K562 (cell line): Measurements from ENCODE around the gene PHF11. TPM values are rescaled to one million over a fixed set of nuclear protein-coding genes. Genes with fewer than 3 reads are reported as not detected.

Source experiments
- ATAC-seq: fragments of 200-7000 bp; cut with Tn5 transposase; 3 replicates; pipeline ENCODE4 v1.9.1; 2020; ENCODE audit warnings: moderate library complexity
- BruUV-seq: library from RNA; stranded (reverse); fragments of 400-500 nt; replicated peaks from 2 replicates; lab custom pipeline; 2021; lab: Mats Ljungman, UMichigan
- CTCF ChIA-PET: fragments of 300-600 bp; formaldehyde crosslinking; extraction: SDS; loops from one replicate; lab custom pipeline; 2021; ENCODE audit warnings: low intra/inter-chr PET ratio; lab: Yijun Ruan, JAX
- POLR2A ChIA-PET: fragments of 300-600, 350-650 bp; sonication (Branson Sonifier 250); formaldehyde crosslinking; extraction: SDS; loops from one replicate; lab custom pipeline; 2021; ENCODE audit warnings: antibody characterized with exemption, inconsistent platforms; lab: Yijun Ruan, JAX
- DNase-seq, 4 experiments: peaks; one replicate each; pipeline versions ENCODE4 v3.0.0 to v3.0.0-alpha.2; 2011 to 2018; ENCODE audit warnings: low spot score in 3 of 4, mixed read lengths in 3 of 4; ENCODE audit errors: extremely low read depth in 1 of 4
- FAIRE-seq: peaks from 2 replicates; lab custom pipeline; 2011; peaks lifted over from hg19 to GRCh38; lab: Jason Lieb, UNC
- H2AFZ ChIP-seq: 2 replicates; pipeline ENCODE4 v1.6.0; 2011; ENCODE audit warnings: low read depth, low read length, control low read depth, inconsistent platforms
- H3K27ac ChIP-seq: fragments of 200-600 bp; 3 replicates; pipeline ENCODE4 v1.8.0; 2011; ENCODE audit warnings: low read depth, mild to moderate bottlenecking, control low read depth, inconsistent platforms, low read length, moderate library complexity, mixed read lengths; ENCODE audit errors: extremely low read depth
- H3K27me3 ChIP-seq, 2 experiments: fragments of 300-600 bp in 1 of 2; 2 replicates in 1 of 2; 3 replicates in 1 of 2; pipeline versions ENCODE4 v1.6.0 to v1.8.0; 2011; ENCODE audit warnings: inconsistent platforms in 2 of 2, low read length in 2 of 2, mild to moderate bottlenecking in 1 of 2, mixed read lengths in 1 of 2, moderate library complexity in 1 of 2; ENCODE audit not compliant: control insufficient read depth in 2 of 2, insufficient read depth in 2 of 2
- H3K36me3 ChIP-seq: fragments of 300-600 bp; 3 replicates; pipeline ENCODE4 v1.8.0; 2011; ENCODE audit warnings: mild to moderate bottlenecking, low read length, inconsistent platforms; ENCODE audit not compliant: control insufficient read depth, insufficient read depth
- H3K4me1 ChIP-seq, 2 experiments: fragments of 200-600 bp in 1 of 2; replicated peaks in 1 of 2; 2 replicates in 1 of 2; 3 replicates in 1 of 2; pipeline versions ENCODE4 v1.5.1 to v1.8.0; 2011; ENCODE audit warnings: inconsistent platforms in 2 of 2, low read length in 2 of 2, mild to moderate bottlenecking in 1 of 2, mixed read lengths in 1 of 2, moderate library complexity in 1 of 2; ENCODE audit not compliant: control insufficient read depth in 2 of 2, insufficient read depth in 2 of 2
- H3K4me2 ChIP-seq: 2 replicates; pipeline ENCODE4 v1.6.1; 2011; ENCODE audit warnings: low read length, control low read depth, inconsistent platforms, mixed read lengths; ENCODE audit not compliant: insufficient read depth
- H3K4me3 ChIP-seq: fragments of 200-600 bp; sonication (generic), shearing (Covaris generic); 2 replicates; pipeline ENCODE4 v1.5.1; 2016; ENCODE audit warnings: control low read depth, inconsistent platforms
- H3K79me2 ChIP-seq: fragments of 200-600 bp; 3 replicates; pipeline ENCODE4 v1.8.0; 2011; ENCODE audit warnings: low read length, inconsistent platforms; ENCODE audit not compliant: control insufficient read depth, insufficient read depth
- H3K9ac ChIP-seq, 2 experiments: 2 replicates each; pipeline versions ENCODE4 v1.6.0 to v1.6.1; 2011; ENCODE audit warnings: low read depth in 2 of 2, low read length in 2 of 2, control low read depth in 1 of 2, inconsistent platforms in 1 of 2, mild to moderate bottlenecking in 1 of 2, mixed read lengths in 1 of 2; ENCODE audit not compliant: insufficient read depth in 1 of 2
- H3K9me1 ChIP-seq: one replicate; pipeline ENCODE4 v1.6.0; 2011; ENCODE audit warnings: inconsistent platforms, mild to moderate bottlenecking, low read length, moderate library complexity; ENCODE audit not compliant: control insufficient read depth, insufficient read depth
- H3K9me3 ChIP-seq: replicated peaks from 2 replicates; pipeline ENCODE4 v1.5.1; 2011; ENCODE audit warnings: low read depth, low read length, inconsistent platforms; ENCODE audit not compliant: control insufficient read depth, insufficient read depth
- H4K20me1 ChIP-seq: replicated peaks from 2 replicates; pipeline ENCODE4 v1.6.1; 2011; ENCODE audit warnings: low read length, inconsistent platforms, mixed read lengths; ENCODE audit not compliant: control insufficient read depth, insufficient read depth
- ARHGAP35 ChIP-seq: fragments of 450-650 bp; IDR thresholded peaks from 2 replicates; pipeline ENCODE4 v1.6.1; 2018; ENCODE audit not compliant: partially characterized antibody
- BCOR ChIP-seq: fragments of 450-650 bp; IDR thresholded peaks from 2 replicates; pipeline ENCODE4 v1.6.1; 2016
- ELF1 ChIP-seq: fragments of 200-800 bp; sonication (Bioruptor generic); IDR thresholded peaks from 2 replicates; pipeline ENCODE4 v1.6.1; 2016; ENCODE audit warnings: missing genetic modification characterization, missing compliant biosample characterization
- GMEB1 ChIP-seq: fragments of 250-450 bp; sonication (Bioruptor Pico); IDR thresholded peaks from 2 replicates; pipeline ENCODE4 v1.4.0; 2020; ENCODE audit warnings: mild to moderate bottlenecking
- MBD2 ChIP-seq: sonication (generic); IDR thresholded peaks from 2 replicates; pipeline ENCODE4 v1.6.1; 2016; ENCODE audit warnings: low read depth, borderline replicate concordance
- MCM3 ChIP-seq: fragments of 450-650 bp; IDR thresholded peaks from 2 replicates; pipeline ENCODE4 v1.6.1; 2016
- MEIS2 ChIP-seq: fragments of 450-650 bp; IDR thresholded peaks from 2 replicates; pipeline ENCODE4 v1.6.1; 2014; ENCODE audit warnings: mild to moderate bottlenecking; ENCODE audit not compliant: partially characterized antibody
- MTA1 ChIP-seq: fragments of 450-650 bp; IDR thresholded peaks from 2 replicates; pipeline ENCODE4 v1.6.1; 2017; ENCODE audit warnings: borderline replicate concordance
- SMARCA5 ChIP-seq: fragments of 450-650 bp; IDR thresholded peaks from 2 replicates; pipeline ENCODE4 v1.6.1; 2016
- SRSF7 ChIP-seq: fragments of 200-400 bp; formaldehyde crosslinking; optimal IDR thresholded peaks from 2 replicates; pipeline ENCODE3; 2017; ENCODE audit warnings: mild to moderate bottlenecking, low read depth, low read length
- TCF7 ChIP-seq: sonication (generic); IDR thresholded peaks from 2 replicates; pipeline ENCODE4 v1.6.1; 2016; ENCODE audit warnings: antibody characterized with exemption, borderline replicate concordance
- TCF7L2 ChIP-seq: fragments of 150-350 bp; IDR thresholded peaks from 2 replicates; pipeline ENCODE4 v1.6.1; 2016; ENCODE audit warnings: low read depth, mild to moderate bottlenecking, low read length, moderate library complexity
- THRAP3 ChIP-seq: fragments of 450-650 bp; IDR thresholded peaks from 2 replicates; pipeline ENCODE4 v1.6.1; 2016; ENCODE audit warnings: mild to moderate bottlenecking, inconsistent platforms, borderline replicate concordance
- U2AF2 ChIP-seq: fragments of 200-400 bp; formaldehyde crosslinking; optimal IDR thresholded peaks from 2 replicates; pipeline ENCODE3; 2017; ENCODE audit warnings: low read depth, mild to moderate bottlenecking, low read length
- ZBTB8A ChIP-seq: fragments of 450-650 bp; IDR thresholded peaks from 2 replicates; pipeline ENCODE4 v1.6.1; 2018; ENCODE audit warnings: mild to moderate bottlenecking, moderate library complexity; ENCODE audit not compliant: partially characterized antibody
- ZNF124 ChIP-seq: sonication (generic); formaldehyde crosslinking; IDR thresholded peaks from 2 replicates; pipeline ENCODE4 v1.8.1; 2022; ENCODE audit warnings: missing genetic modification reagents
- ZNF197 ChIP-seq: fragments of 200-800 bp; sonication (Bioruptor generic); IDR thresholded peaks from 2 replicates; pipeline ENCODE4 v1.6.1; 2016; ENCODE audit warnings: low read depth, missing genetic modification characterization, missing compliant biosample characterization
- ZNF408 ChIP-seq: fragments of 250-450 bp; sonication (Bioruptor Pico); IDR thresholded peaks from 2 replicates; pipeline ENCODE4 v1.4.0; 2020; ENCODE audit warnings: low read depth, mild to moderate bottlenecking, moderate library complexity
- WGBS: fragments of 100-300 bp; shearing (Covaris generic); methylation state at CpG from one replicate; pipeline ENCODE4 v1.1.6; 2016; ENCODE audit warnings: low coverage, mixed read lengths; ENCODE audit not compliant: insufficient coverage; ENCODE audit errors: missing lambda C conversion rate; 5-methylcytosine and 5-hydroxymethylcytosine counted together
- in situ Hi-C: fragments of 300-500 bp; cut with MboI; formaldehyde crosslinking; loops from 4 replicates; pipeline ENCODE4 v1.15.0; 2018; ENCODE audit warnings: inconsistent platforms, mixed read lengths
- intact Hi-C: fragments of 100-400 bp; cut with micrococcal nuclease; formaldehyde crosslinking; loops from 2 replicates; pipeline ENCODE4 v1.14.2; 2022
- polyA plus RNA-seq, 8 experiments: library from polyadenylated mRNA; depleted of rRNA in 4 of 8; stranded (reverse) in 5 of 8; unstranded in 3 of 8; fragments of >200 nt; fragmentation: Nextera tagmentation in 2 of 8; fragmentation: Illumina TruSeq in 1 of 8; extraction: Ambion mirVana in 2 of 8; extraction: Trizol in 1 of 8; gene quantifications; 2 replicates each; pipeline versions ENCODE4 v1.2.1 to v1.2.3, GENCODE V29; 2011 to 2014; ENCODE audit warnings: inconsistent platforms in 1 of 8, missing spikeins in 1 of 8
- total RNA-seq, 7 experiments: library from RNA; depleted of rRNA in 6 of 7; stranded (reverse); fragments of >200 nt in 6 of 7; fragmentation: Illumina TruSeq in 2 of 7; extraction: Trizol in 2 of 7; gene quantifications; 2 replicates each; pipeline versions ENCODE4 v1.2.1 to v1.2.3, GENCODE V29; 2011 to 2021; ENCODE audit warnings: low replicate concordance in 1 of 7
- TF ChIP-seq, protein P1 (sequence below): fragments of 250-450 bp; sonication (Bioruptor Pico); IDR thresholded peaks from 2 replicates; pipeline ENCODE4 v1.8.0; 2022; ENCODE audit warnings: inconsistent platforms, mild to moderate bottlenecking, moderate library complexity, borderline replicate concordance
- TF ChIP-seq, protein P2 (sequence below): fragments of 450-650 bp; formaldehyde crosslinking; IDR thresholded peaks from 2 replicates; pipeline ENCODE4 v1.4.0; 2020; ENCODE audit warnings: mild to moderate bottlenecking, mixed read lengths

PHF11 gene
- total and polyA plus RNA-seq, 9 of the 15 experiments (the other 6 are each of a cell fraction or from before 2014, with no cell fraction given), result 1.9 to 7.0 (median 5.3) TPM

DNA sequence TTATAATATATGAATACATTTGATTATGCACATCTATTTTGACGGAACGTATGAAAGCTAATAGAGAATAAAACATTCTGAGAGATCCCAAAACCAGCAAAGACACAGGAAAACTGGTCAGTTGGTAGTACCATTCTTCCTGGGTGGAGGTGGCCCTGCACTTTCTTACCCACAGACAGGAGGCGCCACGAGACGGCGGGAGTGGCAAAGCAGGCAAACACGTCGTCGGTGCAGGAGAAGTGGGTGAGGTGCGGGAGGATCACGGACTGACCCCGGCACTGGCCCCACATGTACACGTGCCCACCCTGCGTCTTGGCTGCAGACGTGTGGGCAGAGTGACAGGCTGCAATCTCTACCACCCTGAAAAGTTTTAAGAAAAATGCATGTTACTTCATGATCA is 53.5 kb downstream of the PHF11 start (continued):
- no peak for TF ChIP-seq SMARCA5
- no peak for TF ChIP-seq ZNF124 (CRISPR knock-in tag)
- no peak for TF ChIP-seq THRAP3
- TF ChIP-seq MTA1, result no peak
- TF ChIP-seq, protein P1, sequence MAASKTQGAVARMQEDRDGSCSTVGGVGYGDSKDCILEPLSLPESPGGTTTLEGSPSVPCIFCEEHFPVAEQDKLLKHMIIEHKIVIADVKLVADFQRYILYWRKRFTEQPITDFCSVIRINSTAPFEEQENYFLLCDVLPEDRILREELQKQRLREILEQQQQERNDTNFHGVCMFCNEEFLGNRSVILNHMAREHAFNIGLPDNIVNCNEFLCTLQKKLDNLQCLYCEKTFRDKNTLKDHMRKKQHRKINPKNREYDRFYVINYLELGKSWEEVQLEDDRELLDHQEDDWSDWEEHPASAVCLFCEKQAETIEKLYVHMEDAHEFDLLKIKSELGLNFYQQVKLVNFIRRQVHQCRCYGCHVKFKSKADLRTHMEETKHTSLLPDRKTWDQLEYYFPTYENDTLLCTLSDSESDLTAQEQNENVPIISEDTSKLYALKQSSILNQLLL, result no peak

DNA sequence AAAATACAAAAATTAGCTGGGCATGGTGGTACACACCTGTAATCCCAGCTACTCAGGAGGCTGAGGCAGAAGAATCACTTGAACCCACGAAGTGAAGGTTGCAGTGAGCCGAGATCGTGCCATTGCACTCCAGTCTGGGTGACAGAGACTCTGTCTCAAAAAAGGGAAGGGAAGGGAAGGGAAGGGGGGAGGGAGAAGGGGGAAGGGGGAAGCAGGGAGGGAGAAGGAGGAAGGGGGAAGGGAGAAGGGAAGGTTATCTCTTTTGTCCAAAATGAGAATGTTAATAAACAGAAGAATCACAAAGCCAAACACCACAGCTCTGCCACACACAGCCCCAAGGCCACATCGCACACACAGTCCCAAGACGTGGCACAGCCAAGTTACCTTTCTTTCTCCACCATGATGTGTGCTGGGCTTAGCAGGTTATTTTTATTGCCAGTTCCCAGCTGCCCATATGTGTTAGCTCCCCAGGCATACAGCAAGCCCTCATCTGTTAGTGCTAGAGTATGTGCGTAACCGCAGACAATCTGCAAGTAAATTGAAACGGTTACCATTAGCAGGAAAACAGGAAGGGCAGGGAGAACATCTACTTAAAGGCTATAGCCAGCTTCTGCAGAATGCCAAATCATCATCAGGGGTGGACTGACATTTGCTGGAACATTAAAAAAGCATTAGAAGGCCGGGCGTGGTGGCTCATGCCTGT is 55.3 kb downstream of the PHF11 start:
- H3K79me2 ChIP-seq, result no peaks in the 10 kb centered on the region
- no peak overlapping the region for H3K9ac ChIP-seq
- FAIRE-seq (no peak), ATAC-seq (no peak), DNase-seq (no peak)
- no peak overlapping the region for H3K27ac ChIP-seq
- no peaks in the 10 kb centered on the region for H3K27me3 ChIP-seq
- intact Hi-C loops, result no loop called here
- BruUV-seq, result no TSS peak
- no peaks in the 10 kb centered on the region for H4K20me1 ChIP-seq
- ChIA-PET POLR2A (no interaction called here), CTCF (no interaction called here)
- WGBS, result 77% methylated on average over 5 of the region's 10 CpGs
- H3K9me3 ChIP-seq, result no peaks in the 10 kb centered on the region
- no peak overlapping the region for H3K4me2 ChIP-seq
- H3K4me3 ChIP-seq, result no peak overlapping the region
- H3K9me1 ChIP-seq, result no peaks in the 10 kb centered on the region
- H2AFZ ChIP-seq, result no peak overlapping the region
- H3K4me1 ChIP-seq, result no peaks in the 10 kb centered on the region
- H3K36me3 ChIP-seq, result peaks cover 10% of the 10 kb centered on the region; the same call in 1 of the 3 replicates
- in situ Hi-C loops, result no loop called here
- TF ChIP-seq MBD2 (no peak), ZNF197 (CRISPR knock-in tag) (no peak), MEIS2 (no peak), TCF7 (no peak), TCF7L2 (no peak), BCOR (no peak), MCM3 (no peak), ZNF408 (CRISPR knock-in tag) (no peak), U2AF2 (no peak), ZBTB8A (no peak), GMEB1 (CRISPR knock-in tag) (no peak), SRSF7 (no peak), ARHGAP35 (no peak), ELF1 (tag) (no peak)
- TF ChIP-seq, protein P2, sequence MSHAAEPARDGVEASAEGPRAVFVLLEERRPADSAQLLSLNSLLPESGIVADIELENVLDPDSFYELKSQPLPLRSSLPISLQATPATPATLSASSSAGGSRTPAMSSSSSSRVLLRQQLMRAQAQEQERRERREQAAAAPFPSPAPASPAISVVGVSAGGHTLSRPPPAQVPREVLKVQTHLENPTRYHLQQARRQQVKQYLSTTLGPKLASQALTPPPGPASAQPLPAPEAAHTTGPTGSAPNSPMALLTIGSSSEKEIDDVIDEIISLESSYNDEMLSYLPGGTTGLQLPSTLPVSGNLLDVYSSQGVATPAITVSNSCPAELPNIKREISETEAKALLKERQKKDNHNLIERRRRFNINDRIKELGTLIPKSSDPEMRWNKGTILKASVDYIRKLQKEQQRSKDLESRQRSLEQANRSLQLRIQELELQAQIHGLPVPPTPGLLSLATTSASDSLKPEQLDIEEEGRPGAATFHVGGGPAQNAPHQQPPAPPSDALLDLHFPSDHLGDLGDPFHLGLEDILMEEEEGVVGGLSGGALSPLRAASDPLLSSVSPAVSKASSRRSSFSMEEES (CRISPR knock-in tag), result no peak
